ENCODE results near the gene LCN10. TPM values are rescaled to one million over a fixed set of nuclear protein-coding genes. Genes with fewer than 3 reads are reported as not detected.

LCN10 gene
- total and polyA plus RNA-seq, 2 donors (not counting 3 experiments of a cell fraction or from before 2014, with no cell fraction given): not detected

DNA sequence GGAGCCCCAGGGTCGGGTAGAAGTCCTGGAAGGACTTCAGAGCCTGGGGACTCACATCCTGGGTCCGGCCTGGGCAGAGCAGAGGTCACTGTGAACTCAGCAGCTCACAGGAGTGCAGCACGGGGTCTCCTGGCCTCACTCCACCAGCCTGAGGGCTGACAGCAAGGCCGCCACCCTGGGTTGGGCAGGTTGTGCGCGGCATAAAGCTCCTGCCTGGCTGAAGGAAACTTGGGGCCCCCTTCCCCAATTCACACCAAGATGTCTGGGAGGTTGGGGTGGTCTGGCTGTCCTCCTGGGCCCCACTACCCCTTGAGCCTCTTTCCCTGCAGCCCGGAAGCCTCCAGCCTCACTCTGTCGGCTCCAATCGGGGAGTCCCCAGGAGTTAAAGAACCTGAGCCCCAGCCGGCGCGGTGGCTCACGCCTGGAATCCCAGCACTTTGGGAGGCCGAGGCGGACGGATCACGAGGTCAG is 19.5 kb upstream of the LCN10 start:
- intact Hi-C loops (cut with micrococcal nuclease): no loop called here
- no peak for DNase-seq (ENCODE audit: low read depth, low spot score)
- H3K9me1 ChIP-seq (replicated peaks; ENCODE audit: control insufficient read depth, extremely low read depth, insufficient read depth, low read length): no peaks in the 10 kb centered on the region
- ChIA-PET POLR2A (no interaction called here), CTCF (interaction anchor here (0.7 kb wide), 1 partner anchor 17 kb away, joined by 3 read pairs; no protein-coding TSS in a partner anchor)
- H3K4me3 ChIP-seq (replicated peaks in 1 of 3; ENCODE audit: insufficient read depth in 1 of 3, low read depth in 1 of 3, low read length in 3 of 3): no peak overlapping the region
- no peaks in the 10 kb centered on the region for H3K36me3 ChIP-seq (ENCODE audit: control insufficient read depth in 2 of 2, extremely low read depth in 1 of 2, insufficient read depth in 2 of 2, low read length in 2 of 2)
- H3K9ac ChIP-seq (replicated peaks; ENCODE audit: extremely low read depth, insufficient read depth, low read length): no peak overlapping the region
- no peak overlapping the region for H3K27ac ChIP-seq (ENCODE audit: insufficient read depth, low read depth, low read length)
- H2AFZ ChIP-seq (ENCODE audit: low read depth, low read length): no peak overlapping the region
- H4K20me1 ChIP-seq (replicated peaks; ENCODE audit: control insufficient read depth, extremely low read depth, insufficient read depth, low read length): no peaks in the 10 kb centered on the region
- no peak for FAIRE-seq
- H3K27me3 ChIP-seq (ENCODE audit: control insufficient read depth in 2 of 2, insufficient read depth in 2 of 2, low read length in 2 of 2): no peaks in the 10 kb centered on the region
- H3K4me1 ChIP-seq (ENCODE audit: control insufficient read depth, extremely low read depth, insufficient read depth, low read length): no peaks in the 10 kb centered on the region
- no TSS peak for BruUV-seq (replicated peaks)
- no peaks in the 10 kb centered on the region for H3K79me2 ChIP-seq (ENCODE audit: control insufficient read depth, insufficient read depth, low read length)
- no peaks in the 10 kb centered on the region for H3K9me3 ChIP-seq (replicated peaks; ENCODE audit: control insufficient read depth, insufficient read depth, low read length)
- TF ChIP-seq POLR2AphosphoS5 (IDR thresholded peaks at IDR 0.05; ENCODE audit: insufficient read depth, low read depth, low read length): no peak
- TF ChIP-seq, protein P1, sequence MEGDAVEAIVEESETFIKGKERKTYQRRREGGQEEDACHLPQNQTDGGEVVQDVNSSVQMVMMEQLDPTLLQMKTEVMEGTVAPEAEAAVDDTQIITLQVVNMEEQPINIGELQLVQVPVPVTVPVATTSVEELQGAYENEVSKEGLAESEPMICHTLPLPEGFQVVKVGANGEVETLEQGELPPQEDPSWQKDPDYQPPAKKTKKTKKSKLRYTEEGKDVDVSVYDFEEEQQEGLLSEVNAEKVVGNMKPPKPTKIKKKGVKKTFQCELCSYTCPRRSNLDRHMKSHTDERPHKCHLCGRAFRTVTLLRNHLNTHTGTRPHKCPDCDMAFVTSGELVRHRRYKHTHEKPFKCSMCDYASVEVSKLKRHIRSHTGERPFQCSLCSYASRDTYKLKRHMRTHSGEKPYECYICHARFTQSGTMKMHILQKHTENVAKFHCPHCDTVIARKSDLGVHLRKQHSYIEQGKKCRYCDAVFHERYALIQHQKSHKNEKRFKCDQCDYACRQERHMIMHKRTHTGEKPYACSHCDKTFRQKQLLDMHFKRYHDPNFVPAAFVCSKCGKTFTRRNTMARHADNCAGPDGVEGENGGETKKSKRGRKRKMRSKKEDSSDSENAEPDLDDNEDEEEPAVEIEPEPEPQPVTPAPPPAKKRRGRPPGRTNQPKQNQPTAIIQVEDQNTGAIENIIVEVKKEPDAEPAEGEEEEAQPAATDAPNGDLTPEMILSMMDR (IDR thresholded peaks at IDR 0.05; ENCODE audit: extremely low read depth in 1 of 2, insufficient read depth in 1 of 2, low read depth in 1 of 2, low read length in 2 of 2): no peak
- no peak overlapping the region for H3K4me2 ChIP-seq (ENCODE audit: insufficient read depth, low read length)
- dilution Hi-C loops (cut with MboI; ENCODE audit: extremely low pct_ligation_motif_present, low sequenced_read_pairs): no loop called here

DNA sequence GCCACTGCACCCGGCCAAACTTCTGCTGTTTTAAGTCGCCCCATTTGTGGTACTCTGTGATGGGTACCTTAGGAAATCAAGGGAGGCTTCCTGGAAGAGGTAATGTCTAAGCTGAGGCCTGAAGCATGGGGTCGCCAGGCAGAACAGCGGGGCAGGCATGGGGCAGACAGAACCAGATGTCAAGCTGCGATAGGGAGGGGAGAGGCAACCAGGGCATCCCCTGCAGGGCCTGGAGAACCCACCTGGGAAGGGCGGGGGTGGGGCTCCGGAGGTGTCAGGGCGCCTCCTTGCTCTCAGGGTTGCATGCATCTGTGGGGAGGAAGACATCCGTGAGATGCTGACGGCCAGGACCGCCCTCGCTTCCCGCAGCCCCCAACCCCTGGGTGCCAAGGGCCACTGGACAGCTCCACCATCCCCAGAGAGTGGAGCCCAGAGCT is 18.8 kb upstream of the LCN10 start:
- CTCF ChIA-PET: interaction anchor here (0.6 to 0.9 kb wide), 5 partner anchors 16 to 268 kb away, joined by 3 to 7 read pairs (median 3); no protein-coding TSS in a partner anchor
- FAIRE-seq (no peak), DNase-seq (ENCODE audit: low read depth, low spot score) (no peak)
- no peaks in the 10 kb centered on the region for H3K36me3 ChIP-seq (ENCODE audit: control insufficient read depth in 2 of 2, extremely low read depth in 1 of 2, insufficient read depth in 2 of 2, low read length in 2 of 2)
- dilution Hi-C loops (cut with MboI; ENCODE audit: extremely low pct_ligation_motif_present, low sequenced_read_pairs): no loop called here
- intact Hi-C loops (cut with micrococcal nuclease): no loop called here
- no peak overlapping the region for H3K4me2 ChIP-seq (ENCODE audit: insufficient read depth, low read length)
- H3K9me1 ChIP-seq (replicated peaks; ENCODE audit: control insufficient read depth, extremely low read depth, insufficient read depth, low read length): no peaks in the 10 kb centered on the region
- no peak overlapping the region for H3K9ac ChIP-seq (replicated peaks; ENCODE audit: extremely low read depth, insufficient read depth, low read length)
- no peaks in the 10 kb centered on the region for H3K4me1 ChIP-seq (ENCODE audit: control insufficient read depth, extremely low read depth, insufficient read depth, low read length)
- no TSS peak for BruUV-seq (replicated peaks)
- POLR2A ChIA-PET: no interaction called here
- H3K4me3 ChIP-seq (replicated peaks in 1 of 3; ENCODE audit: insufficient read depth in 1 of 3, low read depth in 1 of 3, low read length in 3 of 3): no peak overlapping the region
- H3K27ac ChIP-seq (ENCODE audit: insufficient read depth, low read depth, low read length): no peak overlapping the region
- no peak for TF ChIP-seq EZH2 (IDR thresholded peaks at IDR 0.05; ENCODE audit: borderline replicate concordance, low read depth, low read length, severe bottlenecking)
- no peak for TF ChIP-seq POLR2A (IDR thresholded peaks at IDR 0.05; ENCODE audit: low read depth, low read length)
- no peak for TF ChIP-seq POLR2AphosphoS5 (IDR thresholded peaks at IDR 0.05; ENCODE audit: insufficient read depth, low read depth, low read length)
- TF ChIP-seq FOS (IDR thresholded peaks at IDR 0.05; ENCODE audit: borderline replicate concordance, insufficient read depth, low read length): no peak
- TF ChIP-seq JUN (IDR thresholded peaks at IDR 0.05; ENCODE audit: borderline replicate concordance, insufficient read depth, insufficient read length, low read depth): no peak
- TF ChIP-seq GATA2 (IDR thresholded peaks at IDR 0.05; ENCODE audit: insufficient read depth, insufficient read length, low read depth, low read length): no peak
- TF ChIP-seq, protein P1 (IDR thresholded peaks at IDR 0.05; ENCODE audit: extremely low read depth in 1 of 2, insufficient read depth in 1 of 2, low read depth in 1 of 2, low read length in 2 of 2): no peak
- no peak for TF ChIP-seq MYC (IDR thresholded peaks at IDR 0.05; ENCODE audit: low read depth, low read length)
- no peak for TF ChIP-seq MAX (IDR thresholded peaks at IDR 0.05; ENCODE audit: insufficient read depth, insufficient read length)
- H3K79me2 ChIP-seq (ENCODE audit: control insufficient read depth, insufficient read depth, low read length): no peaks in the 10 kb centered on the region
- H3K27me3 ChIP-seq (ENCODE audit: control insufficient read depth in 2 of 2, insufficient read depth in 2 of 2, low read length in 2 of 2): no peaks in the 10 kb centered on the region
- no peaks in the 10 kb centered on the region for H3K9me3 ChIP-seq (replicated peaks; ENCODE audit: control insufficient read depth, insufficient read depth, low read length)
- H4K20me1 ChIP-seq (replicated peaks; ENCODE audit: control insufficient read depth, extremely low read depth, insufficient read depth, low read length): no peaks in the 10 kb centered on the region
- H2AFZ ChIP-seq (ENCODE audit: low read depth, low read length): no peak overlapping the region
